Spleen (tissue), 7 donors: ENCODE measurements around the gene AKR1C2.

Source experiments
- POLR2AphosphoS5 ChIP-seq, 3 donors: sonication (generic); formaldehyde crosslinking; IDR thresholded peaks; one replicate each; pipeline ENCODE4 v1.5.1; 2017; ENCODE audit warnings: antibody characterized with exemption in 3 of 3
- TF ChIP-seq, protein P1 (sequence below), 11 experiments: fragments of 200-600 bp in 7 of 11; fragments of 450-650 bp in 4 of 11; sonication (generic) in 4 of 11; IDR thresholded peaks in 8 of 11; conservative IDR thresholded peaks in 3 of 11; 1 replicate in 7 of 11; 2 replicates in 4 of 11; pipeline versions ENCODE4 v1.4.0 to v1.8.0; 2016 to 2021; ENCODE audit warnings: antibody characterized with exemption in 11 of 11, inconsistent platforms in 4 of 11, mild to moderate bottlenecking in 1 of 11
- donor health status: DM: no; HTN: no; CAD: no; lungs with moderate emphysema.
- donor health status: DM: no; HTN: no; CAD: no.
- donor health status: DM: no; HTN: no; CAD: no.

- TF ChIP-seq, protein P1, sequence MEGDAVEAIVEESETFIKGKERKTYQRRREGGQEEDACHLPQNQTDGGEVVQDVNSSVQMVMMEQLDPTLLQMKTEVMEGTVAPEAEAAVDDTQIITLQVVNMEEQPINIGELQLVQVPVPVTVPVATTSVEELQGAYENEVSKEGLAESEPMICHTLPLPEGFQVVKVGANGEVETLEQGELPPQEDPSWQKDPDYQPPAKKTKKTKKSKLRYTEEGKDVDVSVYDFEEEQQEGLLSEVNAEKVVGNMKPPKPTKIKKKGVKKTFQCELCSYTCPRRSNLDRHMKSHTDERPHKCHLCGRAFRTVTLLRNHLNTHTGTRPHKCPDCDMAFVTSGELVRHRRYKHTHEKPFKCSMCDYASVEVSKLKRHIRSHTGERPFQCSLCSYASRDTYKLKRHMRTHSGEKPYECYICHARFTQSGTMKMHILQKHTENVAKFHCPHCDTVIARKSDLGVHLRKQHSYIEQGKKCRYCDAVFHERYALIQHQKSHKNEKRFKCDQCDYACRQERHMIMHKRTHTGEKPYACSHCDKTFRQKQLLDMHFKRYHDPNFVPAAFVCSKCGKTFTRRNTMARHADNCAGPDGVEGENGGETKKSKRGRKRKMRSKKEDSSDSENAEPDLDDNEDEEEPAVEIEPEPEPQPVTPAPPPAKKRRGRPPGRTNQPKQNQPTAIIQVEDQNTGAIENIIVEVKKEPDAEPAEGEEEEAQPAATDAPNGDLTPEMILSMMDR (IDR thresholded peaks at IDR 0.05 in 8 of 11, conservative IDR thresholded peaks at IDR 0.05 in 3 of 11), result no peak
- TF ChIP-seq POLR2AphosphoS5 (IDR thresholded peaks at IDR 0.05), result no peak
Measured at GRCh38 chr10:4977025-4977424, 26.6 kb downstream of the AKR1C2 start.
